Ovary (tissue), 9 donors: ENCODE measurements around the gene ETV4. TPM values are rescaled to one million over a fixed set of nuclear protein-coding genes. Genes with fewer than 3 reads are reported as not detected.
A peak's percentile ranks its signal among the peaks of the same experiment; 100 is the strongest.

Experiments
- DNase-seq, 5 donors: peaks; one replicate each; pipeline ENCODE4 v3.0.0-alpha.2; 2019 to 2020
- H3K27ac ChIP-seq, 2 donors: fragments of 200-600 bp; one replicate each; pipeline versions ENCODE4 v1.5.1 to v1.8.0; 2019 to 2022
- H3K27me3 ChIP-seq: fragments of 200-600 bp; one replicate; pipeline ENCODE4 v1.8.0; 2022
- H3K36me3 ChIP-seq: fragments of 200-600 bp; sonication (generic); one replicate; pipeline ENCODE4 v1.5.1; 2019
- H3K4me1 ChIP-seq: one replicate; pipeline ENCODE4 v1.8.1; 2013; ENCODE audit warnings: mild to moderate bottlenecking, moderate library complexity; ENCODE audit not compliant: insufficient read depth
- H3K4me3 ChIP-seq: fragments of 200-600 bp; sonication (generic); one replicate; pipeline ENCODE4 v1.5.1; 2017
- H3K9me3 ChIP-seq, 2 donors: fragments of 200-600 bp in 1 of 2; sonication (generic) in 1 of 2; one replicate each; pipeline versions ENCODE4 v1.5.1 to v1.8.1; 2013 to 2019; ENCODE audit warnings: mild to moderate bottlenecking in 1 of 2, moderate library complexity in 1 of 2
- EP300 ChIP-seq: sonication (generic); formaldehyde crosslinking; IDR thresholded peaks from one replicate; pipeline ENCODE4 v1.6.1; 2017; ENCODE audit warnings: antibody characterized with exemption
- POLR2A ChIP-seq: fragments of 450-650 bp; IDR thresholded peaks from one replicate; pipeline ENCODE4 v1.6.1; 2017; ENCODE audit warnings: antibody characterized with exemption, mild to moderate bottlenecking, moderate library complexity
- WGBS, 3 donors: extraction: QIAGEN DNeasy Blood & Tissue Kit in 1 of 3; methylation state at CpG; one replicate each; pipeline versions ENCODE4 v1.1.5 to v1.1.7; 2013 to 2017; 5-methylcytosine and 5-hydroxymethylcytosine counted together
- intact Hi-C, 4 donors: fragments of 100-400 bp; cut with DNase I; formaldehyde crosslinking; loops; one replicate each; pipeline versions ENCODE4 v1.11.0 to v1.15.1; 2022 to 2023
- polyA plus RNA-seq, 2 donors: library from polyadenylated mRNA; stranded (reverse); fragments of 200-250 nt in 1 of 2; fragments of 350-450 nt in 1 of 2; fragmentation: Illumina TruSeq in 1 of 2; extraction: RNeasy Lipid Tissue Mini Kit (QIAGEN cat#74804) in 1 of 2; gene quantifications; one replicate each; pipeline ENCODE4 v1.2.3, GENCODE V29; 2013 to 2014
- total RNA-seq, 7 donors: library from RNA; depleted of rRNA in 2 of 7; stranded (reverse); fragments of >200 nt in 2 of 7; fragmentation: NEBNext Ultra II Directional in 3 of 7; extraction: Animal tissue kit (Norgen Biotek cat#: 25700) in 3 of 7; gene quantifications; one replicate each; pipeline versions ENCODE4 v1.1.0 to v1.2.4, GENCODE V29; 2016 to 2023
- TF ChIP-seq, protein P1 (sequence below), 3 donors: fragments of 450-650 bp in 2 of 3; fragments of 200-600 bp in 1 of 3; IDR thresholded peaks; one replicate each; pipeline versions ENCODE4 v1.5.1 to v1.8.0; 2016 to 2022; ENCODE audit warnings: antibody characterized with exemption in 3 of 3, mild to moderate bottlenecking in 1 of 3
- donor health status: DM: no; HTN: no; CAD: no; lungs with moderate emphysema.
- donor health status: DM: no; HTN: no; CAD: no.
- donor health status: Bipolar disorder and iron deficiency.
- donor health status: DM: yes; HTN: yes; CAD: no.
- donor health status: DM: no; HTN: no; CAD: no.
- donor health status: DM: yes; HTN: yes; CAD: no.

Gene ETV4
- total and polyA plus RNA-seq, 9 donors, result 0.25 to 5.3 (median 0.77) TPM; not detected in 1

DNA sequence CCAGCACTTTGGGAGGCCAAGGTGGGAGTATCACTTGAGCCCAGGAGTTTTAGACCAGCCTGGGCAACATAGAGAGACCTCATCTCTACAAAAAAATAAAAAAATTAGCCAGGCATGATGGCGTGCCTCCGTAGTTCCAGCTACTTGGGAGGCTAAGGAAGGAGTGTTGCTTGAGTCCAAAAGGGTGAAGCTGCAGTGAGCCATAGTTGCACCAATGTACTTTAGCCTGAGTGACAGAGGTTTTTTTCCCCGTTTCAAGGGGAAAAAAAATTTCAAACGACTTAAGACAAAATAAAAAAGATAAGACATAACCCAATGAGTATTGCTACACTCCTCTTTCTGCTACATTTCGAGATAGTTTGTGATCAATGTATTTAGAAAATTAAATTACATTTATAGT is 55.5 kb downstream of the ETV4 start:
- Histone ChIP-seq H3K27ac (no peak overlapping the region), H3K36me3 (no peaks in the 10 kb centered on the region), H3K4me1 (no peaks in the 10 kb centered on the region), H3K9me3 (no peaks in the 10 kb centered on the region), H3K4me3 (no peak overlapping the region), H3K27me3 (no peaks in the 10 kb centered on the region)
- intact Hi-C loops, result loop anchor here in 1 of 4 donors (10.0 kb wide), 1 partner anchor 636 kb away; the partner anchor contains the start of gene AOC3
- TF ChIP-seq, protein P1, sequence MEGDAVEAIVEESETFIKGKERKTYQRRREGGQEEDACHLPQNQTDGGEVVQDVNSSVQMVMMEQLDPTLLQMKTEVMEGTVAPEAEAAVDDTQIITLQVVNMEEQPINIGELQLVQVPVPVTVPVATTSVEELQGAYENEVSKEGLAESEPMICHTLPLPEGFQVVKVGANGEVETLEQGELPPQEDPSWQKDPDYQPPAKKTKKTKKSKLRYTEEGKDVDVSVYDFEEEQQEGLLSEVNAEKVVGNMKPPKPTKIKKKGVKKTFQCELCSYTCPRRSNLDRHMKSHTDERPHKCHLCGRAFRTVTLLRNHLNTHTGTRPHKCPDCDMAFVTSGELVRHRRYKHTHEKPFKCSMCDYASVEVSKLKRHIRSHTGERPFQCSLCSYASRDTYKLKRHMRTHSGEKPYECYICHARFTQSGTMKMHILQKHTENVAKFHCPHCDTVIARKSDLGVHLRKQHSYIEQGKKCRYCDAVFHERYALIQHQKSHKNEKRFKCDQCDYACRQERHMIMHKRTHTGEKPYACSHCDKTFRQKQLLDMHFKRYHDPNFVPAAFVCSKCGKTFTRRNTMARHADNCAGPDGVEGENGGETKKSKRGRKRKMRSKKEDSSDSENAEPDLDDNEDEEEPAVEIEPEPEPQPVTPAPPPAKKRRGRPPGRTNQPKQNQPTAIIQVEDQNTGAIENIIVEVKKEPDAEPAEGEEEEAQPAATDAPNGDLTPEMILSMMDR (IDR thresholded peaks at IDR 0.05), result no peak
- TF ChIP-seq POLR2A (no peak), EP300 (no peak)
- no peak for DNase-seq
- 75 to 82% (median 76%) methylated on average over 5 of the region's 5 CpGs for WGBS, 3 donors

DNA sequence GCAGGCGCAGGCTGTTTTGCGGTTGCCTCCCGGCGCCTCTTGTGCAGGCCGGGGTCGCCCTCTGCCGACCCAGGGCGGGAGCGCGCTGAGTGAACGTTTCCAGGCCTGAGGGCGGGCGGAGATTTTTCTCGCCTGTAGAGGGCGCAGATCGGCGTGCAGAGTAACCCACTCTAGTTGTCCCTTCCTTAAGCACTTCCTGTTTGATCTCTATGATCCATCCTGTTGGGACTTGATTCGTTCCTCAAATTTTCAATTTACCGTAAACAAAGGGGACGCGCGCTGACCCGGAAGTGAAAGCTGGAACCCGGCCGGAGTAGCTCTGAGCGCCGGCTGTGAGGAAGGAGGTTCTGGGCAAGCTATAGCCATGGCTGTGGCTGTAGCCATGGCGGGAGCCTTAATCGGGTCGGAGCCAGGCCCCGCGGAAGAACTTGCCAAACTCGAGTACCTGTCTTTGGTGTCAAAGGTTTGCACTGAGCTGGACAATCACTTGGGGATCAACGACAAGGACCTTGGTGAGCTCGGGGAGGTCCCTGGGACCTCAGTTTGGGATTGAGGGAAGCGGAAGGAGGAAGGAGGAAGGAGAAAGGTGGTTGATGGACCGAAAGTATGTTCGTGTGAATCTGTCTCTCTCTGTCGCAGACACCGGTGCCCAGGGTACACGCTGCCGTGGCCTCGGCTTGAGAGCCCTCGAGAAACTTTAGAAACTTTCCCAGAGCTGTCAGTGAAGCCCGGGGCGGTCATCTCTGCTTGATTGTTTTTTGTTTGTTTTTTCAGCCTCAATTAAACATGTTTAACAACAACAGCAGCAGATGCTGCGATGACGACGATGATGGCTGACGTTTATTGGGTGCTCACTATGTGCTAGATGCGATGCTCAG is 62.2 kb downstream of the ETV4 start, which contains the start of gene DHX8:
TSS of gene DHX8 (plus strand) at position 302 of the 878 bp plus-strand sequence. CDS start at position 365, 63 bp downstream.
- WGBS, 3 donors, result 0% methylated on average over 51 of the region's 51 CpGs
- H3K27ac ChIP-seq, result peak within 1 kb of the TSS; percentile 6 to 41
- intact Hi-C loops, result loop anchor here (1.0 to 2.0 kb wide), 3 partner anchors 89 to 91 kb away; no protein-coding TSS in a partner anchor

DNA sequence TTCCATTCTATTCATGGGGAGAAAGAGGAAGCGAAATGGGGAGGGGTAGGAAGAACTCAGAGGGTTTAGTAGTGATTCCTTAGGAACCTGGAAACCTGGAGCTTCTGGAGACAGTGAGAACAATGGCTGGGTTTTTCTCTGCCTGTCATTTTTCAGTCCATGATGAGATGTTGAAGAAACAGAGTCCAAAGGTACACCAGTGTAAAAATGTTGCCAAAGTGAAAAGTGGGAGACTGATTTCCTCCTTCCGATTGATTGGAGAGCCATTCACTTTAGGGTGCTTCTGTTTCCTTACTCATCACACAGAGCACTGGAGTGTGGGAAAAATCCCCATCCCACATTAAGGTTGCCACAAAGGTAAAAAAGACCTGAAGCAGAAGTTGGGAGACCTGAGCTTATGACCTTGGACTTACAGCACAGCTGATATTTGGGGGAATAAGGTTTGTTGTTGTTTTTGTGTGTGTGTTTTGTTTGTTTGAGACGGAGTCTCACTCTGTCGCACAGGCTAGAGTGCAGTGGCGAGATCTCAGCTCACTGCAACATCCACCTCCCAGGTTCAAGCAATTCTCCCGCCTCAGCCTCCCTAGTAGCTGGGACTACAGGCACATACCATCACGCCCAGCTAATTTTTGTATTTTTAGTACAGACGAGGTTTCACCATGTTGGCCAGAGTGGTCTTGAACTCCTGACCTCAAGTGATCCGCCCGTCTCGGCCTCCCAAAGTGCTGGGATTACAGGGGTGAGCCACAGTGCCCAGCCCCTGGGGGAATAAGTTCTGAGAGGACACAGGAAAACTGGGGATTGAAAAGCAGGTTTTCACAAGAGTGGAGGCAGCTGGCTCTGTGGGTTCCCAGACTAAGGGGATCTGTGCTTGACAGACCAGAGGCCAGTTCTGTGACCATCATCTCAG is 63.8 kb downstream of the ETV4 start:
- 33 to 54% (median 41%) methylated on average over 11 of the region's 11 CpGs for WGBS, 3 donors
- no peaks in the 10 kb centered on the region for H3K36me3 ChIP-seq
- no peak for TF ChIP-seq POLR2A
- TF ChIP-seq EP300, result no peak
- TF ChIP-seq, protein P1 (IDR thresholded peaks at IDR 0.05), result no peak
- H3K4me1 ChIP-seq, result peaks cover 11% of the 10 kb centered on the region
- H3K27ac ChIP-seq, result no peak overlapping the region
- intact Hi-C loops, result loop anchor here (1.0 to 2.0 kb wide), 3 partner anchors 88 to 90 kb away; no protein-coding TSS in a partner anchor
- peak in 2 of 5 donors; percentile 41 to 47 for DNase-seq
- no peaks in the 10 kb centered on the region for H3K27me3 ChIP-seq
- no peak overlapping the region for H3K4me3 ChIP-seq
- no peaks in the 10 kb centered on the region for H3K9me3 ChIP-seq

More for the DNA sequence above, 62.2 kb downstream of the ETV4 start, which contains the start of gene DHX8:
- DNase-seq, result peak; percentile 96 to 99 (median 98)
- Histone ChIP-seq H3K4me3 (peak within 1 kb of the TSS; percentile 80), H3K27me3 (no peaks in the 10 kb centered on the region), H3K9me3 (no peaks in the 10 kb centered on the region), H3K4me1 (peaks cover 11% of the 10 kb centered on the region), H3K36me3 (no peaks in the 10 kb centered on the region)
- TF ChIP-seq EP300 (no peak), POLR2A (peak; percentile 47)
- TF ChIP-seq, protein P1 (IDR thresholded peaks at IDR 0.05), result peak; percentile 100

DNA sequence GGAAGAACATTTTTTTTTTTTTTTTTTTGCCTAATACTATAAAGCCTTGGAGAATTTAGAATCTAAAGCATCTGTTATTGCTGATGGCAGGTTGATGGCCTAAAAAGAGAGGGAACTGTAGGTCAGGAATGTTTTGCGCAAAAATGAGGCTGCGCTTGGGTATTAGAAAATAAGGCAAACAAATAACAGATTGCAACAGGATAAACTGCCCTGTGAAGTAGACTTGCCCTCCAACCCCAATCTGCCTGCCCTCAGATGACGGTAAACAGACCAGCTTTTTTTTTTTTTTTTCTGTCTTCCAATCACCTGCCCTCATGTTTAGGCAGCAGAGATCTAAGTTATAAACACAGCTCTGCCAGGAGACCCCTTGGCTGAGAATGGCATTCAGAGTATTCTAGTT is 66.2 kb downstream of the ETV4 start:
- no peak overlapping the region for H3K27ac ChIP-seq
- no peak overlapping the region for H3K4me3 ChIP-seq
- WGBS, 3 donors, result 97 to 98% (median 98%) methylated on average over 3 of the region's 3 CpGs
- no peaks in the 10 kb centered on the region for H3K27me3 ChIP-seq
- intact Hi-C loops, result no loop called here
- no peaks in the 10 kb centered on the region for H3K36me3 ChIP-seq
- DNase-seq, result no peak
- H3K9me3 ChIP-seq, result no peaks in the 10 kb centered on the region
- no peak for TF ChIP-seq EP300
- TF ChIP-seq, protein P1 (IDR thresholded peaks at IDR 0.05), result no peak
- peaks cover 8% of the 10 kb centered on the region for H3K4me1 ChIP-seq
